Measurements from ENCODE around the gene TYK2. TPM values are rescaled to one million over a fixed set of nuclear protein-coding genes. Genes with fewer than 3 reads are reported as not detected.
A peak's percentile ranks its signal among the peaks of the same experiment; 100 is the strongest.

Gene TYK2
- total and polyA plus RNA-seq, 2 of the 13 experiments (the other 11 are each of a cell fraction or from before 2014, with no cell fraction given): 38.8 to 60.1 TPM

GRCh38 chr19:10332965-10333757 is 47.2 kb downstream of the TYK2 start, which contains the start of gene RAVER1 (continued):
- TF ChIP-seq ZKSCAN5 (CRISPR knock-in tag; IDR thresholded peaks at IDR 0.05): no peak
- peak; percentile 82; the same call in 1 of the 2 replicates for TF ChIP-seq PCBP1 (IDR thresholded peaks at IDR 0.05; ENCODE audit: borderline replicate concordance, low read depth, low read length)
- TF ChIP-seq HMGXB4 (CRISPR knock-in tag; IDR thresholded peaks at IDR 0.05; ENCODE audit: borderline replicate concordance in 1 of 2, low read depth in 1 of 2): peak in 1 of 2 experiments; percentile 79; a peak in 2 of 4 replicates
- 0 out of 2 replicates have a peak, but pooled peaks have one; percentile 47 for TF ChIP-seq ZNF136 (CRISPR knock-in tag; IDR thresholded peaks at IDR 0.05; ENCODE audit: low read depth)
- TF ChIP-seq XRCC5 (optimal IDR thresholded peaks at IDR 0.05; ENCODE audit: low read length): peak; percentile 18
- peak; percentile 91; the same call in 1 of the 2 replicates for TF ChIP-seq KLF11 (CRISPR knock-in tag; IDR thresholded peaks at IDR 0.05)
- TF ChIP-seq ZNF770 (CRISPR knock-in tag; IDR thresholded peaks at IDR 0.05): peak; percentile 43; the same call in 1 of the 2 replicates
- TF ChIP-seq FOXK2 (IDR thresholded peaks at IDR 0.05): peak; percentile 94
- TF ChIP-seq NR2C2 (CRISPR knock-in tag; IDR thresholded peaks at IDR 0.05; ENCODE audit: borderline replicate concordance): peak; percentile 64; the same call in 1 of the 2 replicates
- peak; percentile 77; the same call in 1 of the 2 replicates for TF ChIP-seq SALL2 (CRISPR knock-in tag; IDR thresholded peaks at IDR 0.05)
- no peak for TF ChIP-seq HNF4G (IDR thresholded peaks at IDR 0.05; ENCODE audit: borderline replicate concordance, low read depth, low read length)
- TF ChIP-seq HNF4G (CRISPR knock-in tag; IDR thresholded peaks at IDR 0.05; ENCODE audit: borderline replicate concordance, low read depth): no peak
- TF ChIP-seq MTA3 (CRISPR knock-in tag; IDR thresholded peaks at IDR 0.05): no peak
- TF ChIP-seq ZNF800 (CRISPR knock-in tag; IDR thresholded peaks at IDR 0.05): no peak
- TF ChIP-seq MEF2D (CRISPR knock-in tag; IDR thresholded peaks at IDR 0.05): peak; percentile 70
- no peak for TF ChIP-seq ZNF557 (CRISPR knock-in tag; IDR thresholded peaks at IDR 0.05)
- peak; percentile 63; the same call in 1 of the 2 replicates for TF ChIP-seq ZBTB3 (CRISPR knock-in tag; IDR thresholded peaks at IDR 0.05; ENCODE audit: borderline replicate concordance, low read depth)
- no peak for TF ChIP-seq NR2F6 (IDR thresholded peaks at IDR 0.05)
- TF ChIP-seq NR2F6 (CRISPR knock-in tag; IDR thresholded peaks at IDR 0.05): peak; percentile 17
- 0 out of 2 replicates have a peak, but pooled peaks have one; percentile 9 for TF ChIP-seq AHR (CRISPR knock-in tag; IDR thresholded peaks at IDR 0.05)
